ENCODE results near the gene ZNF423. TPM values are rescaled to one million over a fixed set of nuclear protein-coding genes. Genes with fewer than 3 reads are reported as not detected.

ZNF423 gene
- polyA plus RNA-seq, 1 donor = 34.5 TPM

DNA sequence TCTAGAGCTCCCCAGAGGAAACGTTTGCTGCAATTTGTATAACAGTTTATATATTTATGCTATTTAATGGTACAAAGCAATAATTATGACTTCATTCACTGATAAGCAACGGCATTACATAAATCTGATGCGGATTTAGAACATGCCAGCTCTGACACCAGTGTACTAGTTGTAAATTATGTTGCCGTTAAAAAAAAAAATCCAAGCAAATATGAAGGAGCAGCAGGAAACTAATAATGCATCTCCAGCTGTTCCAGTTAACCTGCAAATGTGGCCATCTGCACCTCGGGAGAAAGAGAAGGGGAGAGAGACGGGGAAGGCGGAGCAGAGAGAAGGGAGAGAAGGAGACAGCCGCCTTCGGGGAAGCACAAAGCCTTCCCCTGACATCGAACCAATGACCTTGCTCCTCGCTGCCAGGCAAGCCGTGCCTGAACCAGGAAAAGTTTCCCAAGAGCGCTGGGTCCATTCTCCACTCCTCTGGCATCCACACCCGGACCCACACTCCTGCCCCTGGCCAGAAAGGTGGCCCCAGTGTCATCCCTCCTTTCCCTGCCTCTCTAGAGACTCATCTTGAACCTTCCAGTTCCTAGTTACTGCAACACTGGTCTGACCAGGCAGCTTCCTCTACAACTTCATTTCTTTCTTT is 307.5 kb downstream of the ZNF423 start:
- no peak for DNase-seq

DNA sequence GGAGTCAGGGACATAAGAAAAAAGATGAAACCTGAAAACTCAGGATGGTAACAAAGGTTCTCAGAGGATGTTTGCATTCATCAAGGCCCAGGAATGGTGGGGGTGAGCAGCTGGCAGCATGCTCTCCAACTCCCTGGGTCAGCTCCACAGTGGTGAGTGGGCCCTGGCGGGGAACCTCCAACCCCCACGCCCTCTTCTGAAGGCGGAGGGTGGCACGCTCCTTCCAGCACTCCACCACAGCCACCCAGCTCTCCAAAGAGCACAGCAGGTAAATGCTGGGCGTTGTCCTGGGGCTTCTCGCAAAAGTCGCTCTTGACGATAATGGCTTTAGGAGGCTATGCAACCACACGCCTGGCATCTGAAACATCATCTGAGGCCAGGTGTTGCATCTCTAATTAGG is 308.5 kb downstream of the ZNF423 start:
- DNase-seq = no peak

DNA sequence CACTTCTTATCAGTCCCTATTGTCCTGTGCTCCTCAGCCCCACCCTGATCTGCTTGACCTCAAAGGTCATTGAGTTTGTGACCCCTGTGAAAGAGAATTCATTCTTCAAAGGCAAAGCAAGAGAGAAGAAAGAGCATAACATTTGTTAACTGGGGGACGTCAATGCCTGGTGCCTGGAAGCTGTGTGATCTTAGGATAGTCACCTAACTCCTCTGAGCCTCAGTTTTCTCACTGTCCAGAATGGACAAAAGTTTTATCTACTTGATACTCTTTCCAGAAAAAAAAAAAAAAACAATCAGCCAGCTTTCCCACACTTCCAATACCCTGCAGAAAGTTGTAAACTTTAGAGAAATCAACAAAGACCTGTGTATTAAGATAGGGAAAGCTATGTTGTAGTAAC is 309.2 kb downstream of the ZNF423 start:
- no peak for DNase-seq

DNA sequence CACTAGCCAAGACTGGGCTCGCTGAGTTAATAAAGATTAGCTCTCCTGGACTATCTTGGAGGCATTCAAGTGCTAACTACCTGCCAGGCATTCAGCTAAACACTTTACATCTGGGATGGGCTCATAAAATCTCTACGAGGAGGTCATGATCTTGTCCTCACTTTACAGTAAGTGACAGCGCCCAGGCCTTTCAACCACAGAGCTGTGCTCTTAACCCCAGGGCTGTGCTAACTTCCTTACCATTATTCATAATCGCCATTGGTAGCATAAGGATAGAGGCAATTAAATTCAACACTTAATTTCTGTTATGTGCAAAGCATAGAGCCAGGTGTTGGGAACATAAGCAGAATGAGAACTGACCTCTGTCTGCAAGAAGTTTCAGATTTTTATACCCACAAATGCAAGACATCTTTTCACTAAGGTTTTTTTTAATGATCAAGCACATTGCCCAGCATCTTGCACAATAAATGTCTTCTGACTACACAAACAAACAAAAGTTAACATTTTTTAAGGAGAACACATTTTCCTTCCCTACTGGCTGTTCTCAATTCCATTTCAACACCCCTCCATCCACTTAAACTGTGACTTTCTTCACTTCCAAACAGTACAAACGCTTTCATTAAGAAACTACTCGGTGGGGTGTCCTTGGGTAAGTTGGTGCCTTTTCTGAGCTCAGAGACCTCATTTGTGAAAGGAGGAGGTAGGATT is 310.0 kb downstream of the ZNF423 start:
- DNase-seq = no peak

DNA sequence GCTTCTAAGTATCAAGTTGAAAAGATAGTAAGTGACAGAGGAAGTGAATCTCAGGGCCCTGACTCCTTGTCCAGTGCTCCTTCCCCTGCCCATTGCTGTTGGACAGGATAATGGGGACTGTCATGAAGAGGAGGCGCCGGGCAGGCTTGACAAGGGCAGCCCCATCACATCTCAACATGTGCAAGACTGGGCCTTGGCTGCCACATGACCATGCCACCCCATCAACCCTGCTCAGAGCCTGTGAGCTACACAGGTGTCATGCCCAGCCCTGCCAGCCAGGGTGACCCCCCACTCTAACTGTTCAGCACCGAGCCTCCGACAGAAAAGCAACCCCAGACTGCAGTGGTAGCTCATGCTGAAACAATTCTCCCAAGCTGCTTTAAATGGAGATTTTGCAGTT is 310.7 kb downstream of the ZNF423 start:
- no peak for DNase-seq

- DNase-seq = no peak
These were observed 311.1 kb downstream of the ZNF423 start for GRCh38 chr16:49544828-49545227.

GRCh38 chr16:49543631-49543946 is 312.3 kb downstream of the ZNF423 start:
- DNase-seq = no peak

DNA sequence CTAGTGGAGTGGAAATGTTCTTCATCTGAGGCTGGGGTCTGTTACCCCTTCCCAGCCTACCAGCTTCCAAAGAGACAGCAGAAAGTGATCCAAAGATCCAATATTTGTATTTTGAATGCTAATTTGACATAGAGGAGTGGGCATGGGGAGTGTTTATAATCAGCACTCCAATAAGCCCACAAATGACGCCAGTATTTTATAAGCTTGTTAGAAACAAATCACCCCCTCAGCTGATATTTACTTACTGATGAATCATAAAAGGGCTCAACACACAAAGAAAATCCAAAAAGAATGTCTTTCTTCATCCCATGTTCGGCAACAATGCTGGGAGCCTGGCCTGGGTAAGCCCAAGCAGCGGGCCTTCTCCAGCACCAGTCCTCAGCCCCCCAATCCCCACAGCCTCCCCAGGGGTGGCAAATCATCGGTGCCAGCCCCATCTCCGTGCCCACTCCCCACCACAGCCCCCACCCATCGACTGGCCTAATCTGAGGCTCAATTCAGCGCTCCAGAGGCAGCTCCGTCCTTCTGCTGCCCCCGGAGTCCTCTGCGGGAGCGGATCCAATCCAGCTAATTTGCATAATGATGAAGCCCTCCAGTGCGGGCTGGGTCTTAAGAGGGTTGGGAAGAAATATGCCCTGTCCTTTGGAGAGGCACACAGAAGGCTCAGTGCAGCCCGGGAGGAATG is 312.8 kb downstream of the ZNF423 start:
- DNase-seq = no peak

- DNase-seq = no peak
These were observed 313.5 kb downstream of the ZNF423 start for GRCh38 chr16:49542391-49542891.

- no peak for DNase-seq
These were observed 315.1 kb downstream of the ZNF423 start for GRCh38 chr16:49540836-49541235.

DNA sequence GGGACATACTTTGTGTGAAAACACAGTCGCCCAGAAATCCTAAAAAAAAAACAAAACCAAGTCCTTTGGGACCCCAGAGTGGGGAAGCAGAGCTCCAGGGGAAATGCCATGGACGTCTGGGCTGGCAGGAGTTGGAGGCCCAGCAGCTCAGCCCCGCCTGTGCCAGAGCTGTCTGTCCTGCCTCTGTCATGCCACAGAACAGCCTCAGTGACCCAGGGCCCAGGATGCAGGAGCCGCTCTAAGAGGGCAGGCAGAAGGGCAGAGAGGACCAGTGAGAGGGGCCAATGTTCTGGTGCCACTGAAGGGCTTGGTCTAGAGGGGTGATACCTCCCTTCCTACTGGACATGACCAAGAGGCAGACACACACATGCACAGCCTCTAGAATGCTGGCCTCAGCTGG is 316.2 kb downstream of the ZNF423 start:
- DNase-seq = no peak

GRCh38 chr16:49537924-49538459 is 317.9 kb downstream of the ZNF423 start:
- no peak for DNase-seq

DNA sequence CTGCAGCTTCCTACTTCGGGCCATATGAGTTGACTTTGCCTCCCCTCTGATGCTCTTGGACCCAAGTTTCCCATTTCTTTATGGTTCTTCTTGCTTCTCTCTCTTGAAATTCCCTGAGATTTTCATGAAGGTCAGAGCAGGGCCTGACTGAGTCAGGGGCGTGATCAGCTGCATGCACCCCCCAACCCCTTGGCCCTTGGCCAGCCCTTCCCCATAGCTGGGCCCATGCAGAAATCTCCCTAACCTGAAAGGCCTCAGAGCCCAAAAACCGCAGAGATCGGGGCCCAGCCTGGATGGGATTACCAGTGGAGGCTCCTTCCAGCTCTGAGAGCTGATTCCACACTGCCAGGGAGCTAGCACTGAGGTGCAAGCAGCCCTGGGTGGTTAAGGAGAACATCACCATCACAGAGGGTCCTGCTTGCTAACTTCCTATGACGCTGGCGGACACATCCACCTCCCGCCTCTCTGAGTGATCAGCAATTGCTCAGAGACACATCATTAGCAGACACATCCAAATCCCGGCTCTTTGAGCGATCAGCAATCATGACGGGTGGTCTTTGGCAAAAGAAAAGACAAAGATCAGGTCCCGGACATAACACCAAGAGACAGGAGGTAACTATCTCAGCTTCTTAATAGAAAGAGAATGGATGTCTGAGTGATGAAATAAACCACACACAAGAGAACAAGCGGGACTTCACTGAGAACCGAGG is 320.9 kb downstream of the ZNF423 start:
- no peak for DNase-seq

DNA sequence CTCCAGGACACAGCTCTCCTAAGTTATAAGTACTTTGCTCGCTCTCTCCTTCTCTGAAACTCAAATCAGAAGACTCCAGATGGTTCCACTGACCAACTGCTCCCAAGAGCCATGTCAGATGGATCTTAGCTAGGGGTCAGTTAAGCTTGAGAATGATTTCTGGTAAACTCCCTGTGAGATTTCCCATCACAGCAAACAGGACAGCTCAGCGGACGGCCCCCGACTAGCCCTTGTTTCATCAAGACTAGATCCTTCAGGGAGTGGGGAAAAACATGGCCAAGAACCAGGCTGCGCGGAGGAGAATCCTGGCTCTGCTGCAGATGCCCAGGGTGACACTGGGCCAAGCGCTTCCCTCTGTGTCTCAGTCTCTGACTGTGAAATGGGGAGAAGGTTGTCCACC is 322.5 kb downstream of the ZNF423 start:
- DNase-seq = no peak

- no peak for DNase-seq
These were observed 323.0 kb downstream of the ZNF423 start for GRCh38 chr16:49532873-49533272.

GRCh38 chr16:49531931-49532840 is 323.7 kb downstream of the ZNF423 start:
- DNase-seq = no peak

GRCh38 chr16:49531425-49531824 is 324.5 kb downstream of the ZNF423 start:
- no peak for DNase-seq

DNA sequence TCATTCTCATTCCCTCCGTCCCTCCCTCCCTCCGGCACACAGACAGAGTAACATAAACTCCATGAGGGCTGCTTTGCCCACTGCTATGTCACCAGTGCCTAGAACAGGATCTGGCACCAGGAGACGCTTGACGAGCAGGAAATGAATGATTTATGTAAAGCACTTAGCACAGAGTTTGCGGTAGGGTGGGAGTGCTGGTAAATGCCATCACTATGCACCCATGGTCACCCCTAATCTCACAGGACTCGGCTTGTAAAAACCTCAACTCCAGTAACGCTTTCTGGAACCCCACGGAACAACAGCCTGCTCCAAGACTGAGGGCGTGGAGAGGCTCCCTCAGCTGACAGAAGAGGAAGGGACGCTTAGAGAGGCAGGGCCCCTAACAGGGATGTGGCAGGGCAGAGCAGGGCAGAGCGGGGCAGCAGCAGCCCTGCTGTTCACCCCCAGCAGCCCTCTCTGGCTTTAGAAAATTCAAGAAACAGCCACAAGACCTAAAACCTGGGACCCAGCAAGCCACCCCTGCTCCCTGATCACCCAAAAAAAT is 325.4 kb downstream of the ZNF423 start:
- DNase-seq = no peak

- DNase-seq = no peak
These were observed 326.4 kb downstream of the ZNF423 start for GRCh38 chr16:49529411-49530045.

DNA sequence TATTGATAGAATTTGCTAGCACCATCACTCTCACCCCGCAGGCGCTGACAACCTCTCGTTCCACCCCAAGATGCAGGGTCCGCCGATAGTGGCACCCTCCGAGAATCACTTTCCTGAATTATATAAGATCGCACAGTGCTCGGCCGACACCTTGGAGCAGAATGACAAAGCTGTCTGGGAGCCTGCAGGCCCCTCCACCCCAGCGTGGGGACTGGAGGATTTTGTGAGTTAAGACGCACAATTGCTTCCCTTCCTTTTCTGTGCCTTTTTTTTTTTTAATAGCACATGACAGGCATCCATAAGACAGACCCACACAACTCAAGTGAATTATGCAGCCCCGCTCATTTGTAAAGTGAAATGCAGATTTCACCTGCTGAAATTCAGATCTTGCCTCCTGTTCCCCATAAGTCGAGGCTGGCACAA is 327.0 kb downstream of the ZNF423 start:
- DNase-seq = no peak

Measured in hindlimb muscle (tissue), 1 donor.